ENCODE results near the gene PPP2R2D. TPM values are rescaled to one million over a fixed set of nuclear protein-coding genes. Genes with fewer than 3 reads are reported as not detected.
A peak's percentile ranks its signal among the peaks of the same experiment; 100 is the strongest.

The PPP2R2D gene
- total RNA-seq, 2 experiments from 2014 or later, result 31.6 to 32.3 TPM

DNA sequence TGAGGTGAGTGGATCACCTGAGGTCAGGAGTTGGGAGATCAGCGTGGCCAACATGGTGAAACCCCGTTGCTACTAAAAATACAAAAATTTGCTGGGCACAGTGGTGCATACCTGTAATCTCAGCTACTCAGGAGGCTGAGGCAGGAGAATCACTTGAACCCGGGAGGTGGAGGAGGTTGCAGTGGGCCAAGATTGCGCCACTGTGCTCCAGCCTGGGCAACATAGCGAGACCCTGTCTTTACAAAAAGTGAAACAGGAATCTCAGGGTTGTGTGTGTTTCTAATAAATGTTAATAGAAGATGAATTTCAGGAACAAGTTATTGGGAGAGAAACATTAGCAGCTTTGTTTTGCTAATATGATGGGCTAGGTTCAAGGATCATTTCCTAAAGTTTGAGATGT lies 19.9 kb downstream of the PPP2R2D start:
- no peak for ATAC-seq
- TF ChIP-seq, protein P1, sequence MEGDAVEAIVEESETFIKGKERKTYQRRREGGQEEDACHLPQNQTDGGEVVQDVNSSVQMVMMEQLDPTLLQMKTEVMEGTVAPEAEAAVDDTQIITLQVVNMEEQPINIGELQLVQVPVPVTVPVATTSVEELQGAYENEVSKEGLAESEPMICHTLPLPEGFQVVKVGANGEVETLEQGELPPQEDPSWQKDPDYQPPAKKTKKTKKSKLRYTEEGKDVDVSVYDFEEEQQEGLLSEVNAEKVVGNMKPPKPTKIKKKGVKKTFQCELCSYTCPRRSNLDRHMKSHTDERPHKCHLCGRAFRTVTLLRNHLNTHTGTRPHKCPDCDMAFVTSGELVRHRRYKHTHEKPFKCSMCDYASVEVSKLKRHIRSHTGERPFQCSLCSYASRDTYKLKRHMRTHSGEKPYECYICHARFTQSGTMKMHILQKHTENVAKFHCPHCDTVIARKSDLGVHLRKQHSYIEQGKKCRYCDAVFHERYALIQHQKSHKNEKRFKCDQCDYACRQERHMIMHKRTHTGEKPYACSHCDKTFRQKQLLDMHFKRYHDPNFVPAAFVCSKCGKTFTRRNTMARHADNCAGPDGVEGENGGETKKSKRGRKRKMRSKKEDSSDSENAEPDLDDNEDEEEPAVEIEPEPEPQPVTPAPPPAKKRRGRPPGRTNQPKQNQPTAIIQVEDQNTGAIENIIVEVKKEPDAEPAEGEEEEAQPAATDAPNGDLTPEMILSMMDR (IDR thresholded peaks at IDR 0.05), result no peak
- Mint-ChIP-seq H3K9me3 (peaks cover 41% of the 10 kb centered on the region), H3K36me3 (ENCODE audit: low read depth) (peaks cover 57% of the 10 kb centered on the region), H3K27ac (peak overlapping the region; percentile 78), H3K4me3 (no peak overlapping the region), H3K27me3 (no peaks in the 10 kb centered on the region), H3K4me1 (ENCODE audit: low read depth) (peaks cover 70% of the 10 kb centered on the region)
- CTCF ChIA-PET, result no interaction called here
- POLR2A ChIA-PET, result no interaction called here
- intact Hi-C loops (cut with micrococcal nuclease), result no loop called here
- no peak for DNase-seq

DNA sequence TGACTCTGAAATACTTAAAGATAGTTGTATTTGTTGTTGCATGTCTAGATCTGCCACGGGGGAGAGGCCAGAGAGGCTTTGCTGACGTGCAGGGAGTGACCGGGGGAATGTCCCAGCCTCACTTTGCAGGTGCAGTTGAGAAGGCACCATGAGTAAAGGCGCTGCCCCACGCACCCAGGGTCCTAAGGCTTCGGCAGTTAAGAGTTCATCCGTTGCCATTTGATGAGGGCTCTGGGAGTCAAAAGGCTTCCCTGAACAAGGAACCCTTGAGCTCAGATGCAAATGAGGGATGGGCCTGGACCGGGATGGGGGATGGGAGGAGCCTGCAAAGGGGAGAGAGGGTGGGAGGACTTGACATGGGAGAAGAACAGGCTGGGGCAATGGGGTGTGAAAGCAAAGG lies 20.4 kb downstream of the PPP2R2D start:
- no peaks in the 10 kb centered on the region for H3K27me3 Mint-ChIP-seq
- no peak overlapping the region for H3K27ac Mint-ChIP-seq
- TF ChIP-seq, protein P1 (IDR thresholded peaks at IDR 0.05), result no peak
- peaks cover 41% of the 10 kb centered on the region for H3K9me3 Mint-ChIP-seq
- no peak overlapping the region for H3K4me3 Mint-ChIP-seq
- ChIA-PET POLR2A (no interaction called here), CTCF (no interaction called here)
- H3K36me3 Mint-ChIP-seq (ENCODE audit: low read depth), result peaks cover 61% of the 10 kb centered on the region
- intact Hi-C loops (cut with micrococcal nuclease), result no loop called here
- no peak for DNase-seq
- H3K4me1 Mint-ChIP-seq (ENCODE audit: low read depth), result peaks cover 71% of the 10 kb centered on the region
- no peak for ATAC-seq

DNA sequence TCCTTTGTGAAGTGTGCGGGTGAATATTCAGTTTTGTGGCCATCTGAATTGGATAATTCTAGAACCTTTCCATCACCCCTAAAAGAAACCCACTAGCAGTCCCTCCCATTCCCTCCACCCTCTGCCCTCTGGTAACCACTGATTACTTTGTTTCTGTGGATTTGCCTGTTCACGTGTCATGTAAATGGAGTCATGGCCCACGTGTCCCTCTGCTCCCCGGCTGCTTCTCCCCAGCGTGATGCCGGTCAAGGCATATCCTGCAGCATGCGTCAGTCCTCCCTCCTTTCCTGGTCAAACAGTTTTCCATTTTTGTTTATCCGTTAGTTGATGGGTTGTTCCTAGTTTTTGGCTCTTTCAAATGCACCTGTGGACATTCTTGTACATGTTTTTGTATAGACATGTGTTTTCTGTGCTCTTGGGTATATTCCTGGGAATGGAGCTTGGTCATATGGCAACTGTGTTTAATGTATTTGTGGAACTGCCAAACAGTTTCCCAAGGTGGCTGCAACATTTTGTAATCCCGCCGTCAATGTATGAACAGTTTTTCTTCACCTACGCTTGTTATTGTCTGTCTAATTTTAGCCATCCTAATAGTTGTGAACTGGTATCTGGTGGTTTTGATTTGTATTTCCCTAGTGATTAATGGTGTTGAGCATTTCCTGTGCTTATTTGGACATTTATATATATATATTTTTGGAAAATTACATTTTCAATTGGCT lies 22.4 kb downstream of the PPP2R2D start:
- ChIA-PET CTCF (interaction anchor here (2.1 kb wide), 1 partner anchor 37 kb away, joined by 6 read pairs; no protein-coding TSS in a partner anchor), POLR2A (interaction anchor here (0.6 to 1.4 kb wide), 2 partner anchors 9 to 760 kb away, joined by 3 to 5 read pairs; no protein-coding TSS in a partner anchor)
- H3K4me1 Mint-ChIP-seq (ENCODE audit: low read depth), result peaks cover 72% of the 10 kb centered on the region
- DNase-seq, result no peak
- intact Hi-C loops (cut with micrococcal nuclease), result no loop called here
- H3K27me3 Mint-ChIP-seq, result no peaks in the 10 kb centered on the region
- no peak overlapping the region for H3K4me3 Mint-ChIP-seq
- TF ChIP-seq, protein P1 (IDR thresholded peaks at IDR 0.05), result no peak
- peaks cover 59% of the 10 kb centered on the region for H3K36me3 Mint-ChIP-seq (ENCODE audit: low read depth)
- no peak overlapping the region for H3K27ac Mint-ChIP-seq
- ATAC-seq, result no peak
- H3K9me3 Mint-ChIP-seq, result peaks cover 29% of the 10 kb centered on the region

DNA sequence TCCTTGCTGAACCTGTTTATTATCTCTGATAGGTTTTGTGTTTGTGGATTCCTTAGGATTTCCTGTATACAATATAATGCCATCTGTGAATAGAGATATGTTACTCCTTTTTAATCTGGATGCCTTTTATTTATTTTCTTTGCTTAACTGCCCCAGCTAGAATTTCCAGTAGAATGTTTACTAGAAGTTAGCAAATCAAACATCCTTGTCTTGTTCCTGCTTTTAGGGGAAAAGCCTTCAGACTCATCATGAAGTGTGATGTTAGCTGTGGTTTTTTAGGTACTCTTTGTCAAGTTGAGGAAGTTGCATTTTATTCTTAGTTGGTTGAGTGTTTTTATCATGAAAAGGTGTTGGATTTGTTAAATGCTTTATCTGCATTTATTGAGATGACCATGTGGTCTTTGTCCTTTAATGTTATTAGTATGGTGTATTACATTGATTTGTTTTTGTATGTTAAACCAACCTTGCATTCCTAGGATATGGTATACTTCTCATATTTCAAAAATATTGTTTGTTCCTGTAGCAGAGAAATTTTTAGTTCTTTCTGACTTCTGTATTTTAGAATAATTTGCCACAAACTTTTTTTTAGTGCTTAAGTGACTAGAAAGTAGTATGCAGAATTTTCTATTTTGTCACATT lies 24.3 kb downstream of the PPP2R2D start:
- Mint-ChIP-seq H3K4me1 (ENCODE audit: low read depth) (peaks cover 74% of the 10 kb centered on the region), H3K4me3 (no peak overlapping the region), H3K27ac (no peak overlapping the region), H3K36me3 (ENCODE audit: low read depth) (peaks cover 48% of the 10 kb centered on the region), H3K27me3 (no peaks in the 10 kb centered on the region), H3K9me3 (peaks cover 11% of the 10 kb centered on the region)
- ATAC-seq (no peak), DNase-seq (no peak)
- TF ChIP-seq, protein P1 (IDR thresholded peaks at IDR 0.05), result no peak
- CTCF ChIA-PET, result interaction anchor here (1.5 kb wide), 1 partner anchor 17 kb away, joined by 4 read pairs; no protein-coding TSS in a partner anchor
- POLR2A ChIA-PET, result interaction anchor here (1.3 kb wide), 1 partner anchor 19 kb away, joined by 5 read pairs; no protein-coding TSS in a partner anchor
- intact Hi-C loops (cut with micrococcal nuclease), result no loop called here

DNA sequence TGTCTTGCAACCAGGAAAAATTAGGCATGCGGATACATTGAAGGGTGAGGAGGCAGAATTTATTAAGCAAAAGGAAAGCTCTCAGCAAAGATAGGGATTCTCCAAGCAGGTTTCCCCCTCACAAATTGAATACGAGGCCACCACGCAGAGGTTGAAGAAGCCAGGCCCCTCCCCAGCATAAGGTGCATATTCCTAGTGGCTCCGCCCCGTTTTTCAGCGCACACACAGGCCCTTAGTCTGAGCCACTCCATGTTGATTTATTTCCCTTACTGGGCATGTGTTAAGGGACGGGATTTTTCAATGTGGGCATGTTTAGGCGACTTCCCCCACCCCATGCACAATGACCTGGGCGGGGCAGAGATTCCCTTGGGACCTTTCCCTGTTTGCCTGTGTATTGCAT lies 24.9 kb downstream of the PPP2R2D start:
- DNase-seq, result no peak
- Mint-ChIP-seq H3K4me3 (no peak overlapping the region), H3K36me3 (ENCODE audit: low read depth) (peaks cover 49% of the 10 kb centered on the region), H3K4me1 (ENCODE audit: low read depth) (peaks cover 76% of the 10 kb centered on the region), H3K27me3 (no peaks in the 10 kb centered on the region), H3K27ac (no peak overlapping the region), H3K9me3 (peaks cover 9% of the 10 kb centered on the region)
- intact Hi-C loops (cut with micrococcal nuclease), result no loop called here
- POLR2A ChIA-PET, result interaction anchor here (1.8 kb wide), 1 partner anchor 23 kb away, joined by 4 read pairs; no protein-coding TSS in a partner anchor
- TF ChIP-seq, protein P1 (IDR thresholded peaks at IDR 0.05), result no peak
- CTCF ChIA-PET, result interaction anchor here (1.5 kb wide), 1 partner anchor 18 kb away, joined by 4 read pairs; no protein-coding TSS in a partner anchor
- ATAC-seq, result no peak

Measured in activated CD8-positive, alpha-beta T cell treated with anti-CD3 and anti-CD28 coated beads for 36 hours (primary cell).